AG04450 (cell line): ENCODE data around the gene LAMA2. TPM values are rescaled to one million over a fixed set of nuclear protein-coding genes. Genes with fewer than 3 reads are reported as not detected.

Experiments used
- CTCF ChIA-PET: fragments of 300-600, 350-600 bp; formaldehyde crosslinking; extraction: SDS; loops from one replicate; lab custom pipeline; 2022; ENCODE audit warnings: antibody characterized with exemption, inconsistent platforms; lab: Charles Lee
- POLR2A ChIA-PET: fragments of 350-600 bp; formaldehyde crosslinking; extraction: SDS; loops from one replicate; lab custom pipeline; 2021; ENCODE audit warnings: antibody characterized with exemption, inconsistent platforms; lab: Yijun Ruan, JAX
- DNase-seq: peaks from one replicate; pipeline ENCODE4 v3.0.0-alpha.2; 2011; ENCODE audit warnings: low read depth, low spot score
- H3K27ac ChIP-seq: one replicate; pipeline ENCODE4 v1.5.1; 2012; ENCODE audit warnings: low read depth, low read length, control low read depth
- H3K27me3 ChIP-seq: one replicate; pipeline ENCODE4 v1.6.0; 2012; ENCODE audit warnings: low read length; ENCODE audit not compliant: control insufficient read depth, insufficient read depth
- H3K4me3 ChIP-seq: 2 replicates; pipeline ENCODE4 v1.5.1; 2011; ENCODE audit warnings: mild to moderate bottlenecking, low read depth, low read length, control low read depth
- H3K9me3 ChIP-seq: 2 replicates; pipeline ENCODE4 v1.5.1; 2012; ENCODE audit warnings: low read length; ENCODE audit not compliant: control insufficient read depth, insufficient read depth
- polyA plus RNA-seq: library from polyadenylated mRNA; depleted of rRNA; stranded (reverse); fragments of >200 nt; gene quantifications from 2 replicates; pipeline ENCODE4 v1.2.3, GENCODE V29; 2011
- TF ChIP-seq, protein P1 (sequence below): IDR thresholded peaks from 2 replicates; pipeline ENCODE4 v1.5.1; 2011; ENCODE audit warnings: low read depth, low read length, control low read depth, inconsistent platforms

LAMA2 gene
- polyA plus RNA-seq, 1 experiment = 33.0 TPM

DNA sequence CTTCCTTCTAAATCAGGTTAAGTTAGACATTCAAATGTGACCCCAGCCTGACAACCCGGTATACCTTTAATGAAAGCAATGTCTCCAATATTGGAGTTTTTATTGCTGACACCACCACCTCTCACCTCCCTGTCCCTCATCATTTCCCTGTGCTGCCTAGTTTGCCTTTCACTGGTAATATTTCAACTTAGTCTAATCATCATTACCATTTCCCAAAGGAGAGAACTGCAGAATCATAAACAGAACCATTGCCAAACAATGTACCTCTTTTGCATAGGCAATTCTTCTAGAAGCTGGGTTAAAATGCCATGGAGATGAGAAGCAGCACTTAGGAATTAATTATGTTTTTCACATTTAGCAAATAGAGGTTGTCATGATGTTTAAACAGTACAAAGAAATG lies 370.3 kb downstream of the LAMA2 start:
- CTCF ChIA-PET = interaction anchor here (0.7 to 3.8 kb wide), 15 partner anchors 9 to 730 kb away, joined by 3 to 33 read pairs (median 5); no protein-coding TSS in a partner anchor
- Histone ChIP-seq H3K27ac (no peak overlapping the region), H3K9me3 (no peaks in the 10 kb centered on the region), H3K27me3 (no peaks in the 10 kb centered on the region), H3K4me3 (no peak overlapping the region)
- DNase-seq = no peak
- POLR2A ChIA-PET = no interaction called here
- TF ChIP-seq, protein P1, sequence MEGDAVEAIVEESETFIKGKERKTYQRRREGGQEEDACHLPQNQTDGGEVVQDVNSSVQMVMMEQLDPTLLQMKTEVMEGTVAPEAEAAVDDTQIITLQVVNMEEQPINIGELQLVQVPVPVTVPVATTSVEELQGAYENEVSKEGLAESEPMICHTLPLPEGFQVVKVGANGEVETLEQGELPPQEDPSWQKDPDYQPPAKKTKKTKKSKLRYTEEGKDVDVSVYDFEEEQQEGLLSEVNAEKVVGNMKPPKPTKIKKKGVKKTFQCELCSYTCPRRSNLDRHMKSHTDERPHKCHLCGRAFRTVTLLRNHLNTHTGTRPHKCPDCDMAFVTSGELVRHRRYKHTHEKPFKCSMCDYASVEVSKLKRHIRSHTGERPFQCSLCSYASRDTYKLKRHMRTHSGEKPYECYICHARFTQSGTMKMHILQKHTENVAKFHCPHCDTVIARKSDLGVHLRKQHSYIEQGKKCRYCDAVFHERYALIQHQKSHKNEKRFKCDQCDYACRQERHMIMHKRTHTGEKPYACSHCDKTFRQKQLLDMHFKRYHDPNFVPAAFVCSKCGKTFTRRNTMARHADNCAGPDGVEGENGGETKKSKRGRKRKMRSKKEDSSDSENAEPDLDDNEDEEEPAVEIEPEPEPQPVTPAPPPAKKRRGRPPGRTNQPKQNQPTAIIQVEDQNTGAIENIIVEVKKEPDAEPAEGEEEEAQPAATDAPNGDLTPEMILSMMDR = no peak

DNA sequence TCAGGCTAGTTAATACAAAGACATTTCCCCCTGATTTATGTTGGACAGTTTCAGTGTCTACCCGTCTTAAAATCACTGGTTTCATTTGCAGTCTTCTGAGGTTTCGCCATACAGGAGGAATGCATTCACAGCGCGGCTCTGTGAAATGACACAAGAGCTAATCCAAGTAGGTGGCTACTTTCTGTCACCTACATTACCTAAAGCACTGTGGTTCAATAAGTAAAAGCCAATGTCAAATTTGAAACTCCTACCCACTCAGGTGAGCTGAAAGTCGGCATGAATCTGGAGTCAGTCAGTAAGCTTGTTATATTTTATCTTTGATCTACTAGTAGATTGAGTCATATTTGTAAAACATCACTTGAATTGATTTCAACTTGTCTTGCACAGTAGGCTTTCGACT lies 370.8 kb downstream of the LAMA2 start:
- POLR2A ChIA-PET = no interaction called here
- Histone ChIP-seq H3K9me3 (no peaks in the 10 kb centered on the region), H3K4me3 (no peak overlapping the region), H3K27me3 (no peaks in the 10 kb centered on the region), H3K27ac (no peak overlapping the region)
- CTCF ChIA-PET = interaction anchor here (1.0 to 3.8 kb wide), 4 partner anchors 39 to 626 kb away, joined by 4 to 33 read pairs (median 6); no protein-coding TSS in a partner anchor
- DNase-seq = no peak
- TF ChIP-seq, protein P1 = no peak

DNA sequence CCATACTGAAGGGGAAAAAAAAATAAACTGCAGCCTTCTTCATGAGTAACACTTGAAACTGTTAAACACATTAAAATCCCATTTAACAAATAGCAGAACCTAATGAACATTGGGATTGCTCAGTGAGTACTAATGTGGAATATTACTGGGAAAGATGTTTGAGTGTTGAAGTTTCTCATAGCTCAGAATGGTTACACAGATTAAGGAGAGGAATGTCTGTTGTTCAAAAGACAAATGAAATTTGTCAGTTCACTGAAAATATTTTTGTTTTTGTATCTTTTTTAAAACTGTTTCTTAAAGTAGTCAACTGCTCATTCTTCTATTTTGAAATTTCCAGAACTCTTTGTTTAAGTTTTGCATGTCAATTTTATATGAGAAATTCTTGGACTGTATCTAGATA lies 374.3 kb downstream of the LAMA2 start:
- ChIA-PET POLR2A (no interaction called here), CTCF (no interaction called here)
- TF ChIP-seq, protein P1 = no peak
- Histone ChIP-seq H3K9me3 (no peaks in the 10 kb centered on the region), H3K4me3 (no peak overlapping the region), H3K27me3 (no peaks in the 10 kb centered on the region), H3K27ac (no peak overlapping the region)
- no peak for DNase-seq

DNA sequence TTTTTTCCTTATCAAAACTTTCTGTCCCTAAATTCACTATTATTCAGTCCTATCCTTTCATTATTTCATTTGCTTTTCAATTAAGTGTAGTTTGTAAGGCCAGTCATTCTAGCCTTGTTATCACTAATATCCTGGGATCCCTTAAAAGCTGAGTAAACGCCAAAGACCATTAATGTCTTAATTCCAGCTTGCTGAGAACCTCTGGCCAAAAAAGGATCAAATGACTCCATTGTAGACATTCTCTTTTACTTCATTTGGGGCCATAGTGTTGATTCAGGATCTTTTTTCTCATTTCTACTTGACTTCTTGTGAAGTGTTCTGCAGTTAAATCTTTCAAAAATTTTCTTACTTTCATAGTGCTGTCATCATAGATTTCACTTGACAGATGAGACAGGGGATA lies 379.7 kb downstream of the LAMA2 start:
- POLR2A ChIA-PET = no interaction called here
- CTCF ChIA-PET = interaction anchor here (3.2 to 3.3 kb wide), 2 partner anchors 10 to 108 kb away, joined by 10 read pairs; no protein-coding TSS in a partner anchor
- no peak for DNase-seq
- no peak overlapping the region for H3K27ac ChIP-seq
- H3K27me3 ChIP-seq = no peaks in the 10 kb centered on the region
- no peak overlapping the region for H3K4me3 ChIP-seq
- no peaks in the 10 kb centered on the region for H3K9me3 ChIP-seq
- TF ChIP-seq, protein P1 = no peak

DNA sequence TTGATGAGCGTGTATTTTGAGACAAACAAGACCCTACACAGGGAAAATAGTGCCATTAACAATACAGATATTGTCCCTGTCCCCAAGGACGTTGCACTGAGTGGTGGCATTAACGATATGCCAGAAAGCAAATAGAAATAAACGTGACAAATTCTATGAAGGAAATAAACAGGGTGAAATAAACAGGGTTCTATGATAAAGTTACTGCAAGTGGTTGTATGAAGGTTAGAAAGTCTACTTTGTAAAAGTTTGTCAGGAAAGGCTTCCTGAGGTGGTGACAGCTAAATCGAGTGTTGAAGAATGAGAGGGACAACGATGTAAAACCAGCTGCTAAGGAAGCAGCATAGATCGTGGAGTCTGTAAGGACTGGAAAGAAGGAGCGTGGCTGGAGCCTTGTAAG lies 380.2 kb downstream of the LAMA2 start:
- DNase-seq = no peak
- Histone ChIP-seq H3K9me3 (no peaks in the 10 kb centered on the region), H3K27ac (no peak overlapping the region), H3K27me3 (no peaks in the 10 kb centered on the region), H3K4me3 (no peak overlapping the region)
- CTCF ChIA-PET = interaction anchor here (3.2 to 3.3 kb wide), 2 partner anchors 11 to 107 kb away, joined by 10 read pairs; no protein-coding TSS in a partner anchor
- POLR2A ChIA-PET = no interaction called here
- TF ChIP-seq, protein P1 = no peak
